ENCODE measurements around the gene RTTN.
"Not testable (repeated sequence)": the region's sequence is repeated elsewhere in the genome, so short reads cannot be mapped to it uniquely, and the experiment has no call there.

Gene RTTN

GRCh38 chr18:70148039-70148938 is 57.2 kb downstream of the RTTN start:
- DNase-seq, result no peak

DNA sequence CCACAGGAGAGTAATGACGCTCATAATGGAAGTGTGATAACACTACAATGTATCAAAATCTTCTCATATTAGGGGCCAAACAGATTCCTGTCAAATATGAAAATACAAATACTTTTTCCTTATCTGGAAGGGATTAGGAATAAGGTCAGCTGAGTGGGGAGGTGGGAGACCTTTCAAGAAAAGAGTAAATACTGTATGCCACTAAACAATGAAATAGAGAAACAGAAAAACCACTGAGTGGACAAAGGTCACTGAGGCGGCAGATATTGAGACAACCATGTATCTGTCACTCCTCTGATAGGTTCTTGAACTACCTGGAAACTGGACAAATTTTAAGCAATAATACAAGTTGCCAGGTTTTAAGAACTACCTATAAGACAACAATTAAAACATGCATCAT is 59.3 kb downstream of the RTTN start:
- no peak for DNase-seq

DNA sequence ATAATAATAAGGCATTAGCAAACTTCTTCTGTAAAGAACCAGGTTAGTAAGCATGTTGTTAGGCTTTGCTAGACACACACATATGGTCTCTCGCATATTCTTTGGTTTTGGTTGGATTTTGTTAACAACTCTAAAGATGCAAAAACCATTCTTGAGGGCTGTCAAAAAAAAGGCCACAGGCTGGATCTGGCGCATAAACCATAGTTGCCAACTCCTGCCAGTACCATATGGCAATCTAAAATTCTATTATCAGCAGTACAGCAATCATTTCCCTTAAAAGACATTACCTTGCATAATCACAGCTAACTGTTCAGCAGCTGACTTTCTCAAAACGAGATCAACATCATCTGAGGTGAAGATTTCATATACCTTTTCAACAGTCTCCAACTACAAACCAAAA is 63.5 kb downstream of the RTTN start:
- no peak for DNase-seq

DNA sequence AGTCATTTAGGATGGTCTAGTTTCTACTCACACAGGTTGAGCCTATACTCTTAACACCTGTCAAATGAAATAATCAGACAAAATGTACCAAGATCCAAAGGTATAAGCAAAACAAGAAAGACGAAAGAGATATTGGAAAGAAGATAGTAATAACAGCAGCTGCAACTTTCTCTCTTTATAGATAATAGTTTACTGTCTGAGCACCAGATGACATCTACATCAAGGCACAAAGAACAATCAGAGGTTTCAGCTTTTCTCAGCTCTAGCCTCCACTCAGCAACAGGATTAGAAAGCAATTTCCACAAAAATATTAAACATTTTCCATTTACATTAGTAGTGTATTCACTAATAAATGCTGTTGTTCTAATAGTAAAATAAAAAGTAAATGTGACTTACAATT is 66.3 kb downstream of the RTTN start:
- no peak for DNase-seq

- no peak for DNase-seq
These were observed 69.9 kb downstream of the RTTN start for GRCh38 chr18:70135604-70136003.

DNA sequence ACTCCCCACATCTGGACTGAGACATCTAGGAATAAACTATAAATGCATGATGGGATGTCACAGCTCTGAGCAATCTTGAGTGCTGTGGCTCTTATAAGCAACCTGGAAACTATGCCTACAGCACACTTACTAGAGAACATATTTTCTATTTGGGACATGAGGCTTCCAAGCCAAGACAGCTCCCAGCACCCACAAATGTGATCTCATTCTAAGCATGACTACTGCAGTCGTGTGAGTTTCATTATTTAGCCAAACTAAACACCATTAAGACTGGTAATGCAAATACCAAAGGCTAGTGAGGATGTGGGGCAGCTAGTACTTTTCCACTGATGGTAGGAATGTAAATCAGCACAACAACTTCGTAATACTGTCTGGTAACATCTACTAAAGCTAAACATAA is 72.5 kb downstream of the RTTN start:
- DNase-seq, result no peak

GRCh38 chr18:70128271-70128670 is 77.2 kb downstream of the RTTN start:
- no peak for DNase-seq

DNA sequence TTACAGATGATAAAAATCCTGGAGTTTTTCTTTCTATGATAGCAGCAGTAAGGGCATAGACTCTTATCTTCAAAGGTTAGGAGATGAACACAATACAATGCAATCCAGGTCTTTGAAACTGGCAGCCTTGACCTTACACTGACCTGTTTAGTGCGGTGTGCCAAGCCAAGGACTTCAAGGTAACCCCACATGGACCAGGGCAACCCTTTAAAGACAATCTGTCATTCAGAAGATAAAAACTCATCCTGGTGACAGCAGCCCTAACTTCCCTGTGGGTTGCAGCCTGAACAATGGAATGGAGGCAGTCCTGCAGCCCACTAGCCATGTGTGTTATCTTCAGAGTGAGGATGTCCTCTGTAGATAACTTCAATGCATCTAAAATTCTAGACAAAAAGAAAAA is 78.1 kb downstream of the RTTN start:
- no peak for DNase-seq

DNA sequence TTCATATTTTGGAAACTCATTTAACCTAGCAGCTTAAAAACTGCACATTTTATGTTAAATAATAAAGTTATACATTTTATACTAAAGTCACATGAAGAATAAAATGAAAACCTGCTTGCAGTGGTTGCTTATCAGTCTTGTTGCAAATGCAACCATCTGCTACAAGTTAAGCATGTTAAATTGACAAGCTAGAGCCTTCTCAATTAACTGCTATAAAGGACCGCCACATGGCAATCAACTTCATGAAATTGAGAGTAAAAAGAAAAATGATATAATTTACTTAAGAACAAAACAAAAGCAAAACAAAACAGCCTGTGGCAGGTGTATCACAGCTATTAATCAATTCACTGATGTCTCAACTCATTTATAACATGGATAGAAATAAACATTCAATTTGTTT is 78.7 kb downstream of the RTTN start:
- DNase-seq, result no peak

DNA sequence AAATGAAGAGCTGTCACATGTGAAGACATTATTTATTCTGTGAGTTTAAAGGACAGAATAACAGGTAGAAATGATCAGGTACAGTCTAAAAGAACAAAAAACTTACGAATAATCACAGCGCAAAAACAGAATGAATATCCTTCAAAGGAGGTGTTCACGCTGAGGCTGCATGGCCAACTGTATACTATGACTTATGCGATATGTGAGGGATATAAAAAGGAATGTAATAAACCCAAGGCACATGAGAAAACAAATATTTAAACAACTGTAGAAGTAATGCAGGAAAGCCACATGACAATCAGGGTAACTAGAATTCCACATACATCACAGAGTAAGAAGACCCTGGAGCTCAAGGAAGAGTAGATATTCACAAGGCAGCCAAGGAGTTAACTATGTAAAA is 81.3 kb downstream of the RTTN start:
- no peak for DNase-seq

DNA sequence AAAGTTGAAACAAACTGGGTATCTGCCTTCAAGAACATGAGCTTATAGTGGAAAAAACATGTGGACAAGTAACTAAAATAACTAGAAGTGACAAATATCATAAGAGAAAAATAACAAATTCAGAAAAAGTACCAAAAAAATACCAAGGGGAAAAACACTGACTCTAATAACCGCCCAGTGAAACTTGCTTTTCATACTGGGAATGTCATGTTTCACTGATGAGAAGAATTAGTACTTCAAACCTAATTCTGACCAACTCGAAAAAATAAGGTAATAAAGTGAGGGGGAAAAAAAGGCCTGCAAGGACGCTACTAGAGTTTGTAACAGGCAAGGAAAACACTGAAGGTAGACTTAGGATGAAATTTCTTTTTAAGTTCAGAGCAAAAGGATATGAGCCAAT is 83.6 kb downstream of the RTTN start:
- no peak for DNase-seq

GRCh38 chr18:70116949-70117348 is 88.5 kb downstream of the RTTN start:
- no peak for DNase-seq

DNA sequence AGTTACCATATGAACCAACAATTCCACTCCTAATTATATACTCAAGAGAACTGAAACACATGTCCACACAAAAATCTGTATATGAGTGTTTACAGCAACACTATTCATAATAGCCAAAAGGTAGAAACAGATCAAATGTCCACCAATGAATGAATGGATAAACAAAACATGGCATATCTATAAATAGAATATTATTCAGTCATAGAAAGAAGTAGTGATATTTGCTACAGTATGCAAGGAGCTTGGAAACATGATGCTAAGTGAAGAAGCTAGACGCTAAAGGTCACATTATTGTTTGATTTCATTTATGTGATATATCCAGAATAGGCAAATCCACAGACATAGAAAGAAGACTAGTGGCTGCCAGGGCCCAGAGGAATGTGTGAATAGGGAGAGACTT is 92.0 kb downstream of the RTTN start:
- DNase-seq, result no peak

DNA sequence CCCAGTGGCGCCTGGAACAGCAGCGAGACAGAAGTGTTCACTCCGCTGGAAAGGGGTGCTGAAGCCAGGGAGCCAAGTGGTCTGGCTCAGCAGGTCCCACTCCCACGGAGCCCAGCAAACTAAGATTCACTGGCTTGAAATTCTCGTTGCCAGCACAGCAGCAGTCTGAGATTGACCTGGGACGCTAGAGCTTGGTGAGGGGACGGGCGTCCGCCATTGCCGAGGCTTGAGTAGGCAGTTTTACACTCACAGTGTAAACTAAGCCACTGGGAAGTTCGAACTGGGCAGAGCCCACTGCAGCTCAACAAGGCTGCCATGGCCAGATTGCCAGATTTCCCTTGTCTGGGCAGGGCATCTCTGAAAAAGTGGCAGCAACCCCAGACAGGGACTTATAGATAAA is 94.8 kb downstream of the RTTN start:
- no peak for DNase-seq

DNA sequence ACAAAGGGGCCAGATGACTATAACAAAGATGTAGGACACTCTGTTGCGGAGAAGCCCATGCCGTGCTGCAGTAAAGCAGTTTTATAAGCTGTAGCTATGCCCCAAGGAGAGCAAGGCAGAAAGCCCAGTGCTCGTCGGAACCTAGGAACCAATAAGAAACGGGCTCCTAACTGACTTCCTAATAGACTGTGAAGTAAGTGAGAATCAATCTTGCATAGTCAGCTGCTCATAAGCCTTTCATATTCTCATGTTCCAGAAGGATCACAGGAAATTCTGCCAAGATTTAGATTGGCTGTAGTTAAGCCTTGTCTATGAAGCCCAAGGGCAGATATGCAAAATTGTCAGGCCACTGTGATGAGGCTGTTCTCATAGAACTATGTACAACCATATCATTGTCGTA is 98.4 kb downstream of the RTTN start:
- no peak for DNase-seq

- DNase-seq, result not testable (repeated sequence)
These were observed 102.6 kb downstream of the RTTN start for GRCh38 chr18:70102854-70103253.

- DNase-seq, result no peak
These were observed 115.6 kb downstream of the RTTN start for GRCh38 chr18:70089858-70090257.

- DNase-seq, result no peak
These were observed 119.4 kb downstream of the RTTN start for GRCh38 chr18:70086085-70086484.

- no peak for DNase-seq
These were observed 119.8 kb downstream of the RTTN start for GRCh38 chr18:70085641-70086040.

- no peak for DNase-seq
These were observed 123.1 kb downstream of the RTTN start for GRCh38 chr18:70082430-70082829.

DNA sequence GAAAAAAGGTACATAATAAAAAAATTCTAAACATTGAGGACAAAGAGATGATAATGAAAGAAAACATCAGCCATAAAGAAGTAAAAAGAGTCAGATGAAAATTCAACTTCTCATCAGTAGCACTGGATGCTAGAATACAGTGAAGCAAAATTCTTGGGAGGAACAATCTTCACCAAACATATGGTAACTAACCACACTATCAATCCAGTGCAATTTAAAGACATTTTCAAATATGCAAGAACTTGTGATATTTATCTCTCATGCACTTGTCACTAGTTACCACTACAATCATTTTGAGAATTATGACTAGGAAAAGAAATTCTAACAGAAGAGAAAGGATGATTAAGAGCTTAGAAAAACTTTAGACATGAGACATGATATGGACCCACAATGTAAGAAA is 127.4 kb downstream of the RTTN start:
- DNase-seq, result no peak

DNA sequence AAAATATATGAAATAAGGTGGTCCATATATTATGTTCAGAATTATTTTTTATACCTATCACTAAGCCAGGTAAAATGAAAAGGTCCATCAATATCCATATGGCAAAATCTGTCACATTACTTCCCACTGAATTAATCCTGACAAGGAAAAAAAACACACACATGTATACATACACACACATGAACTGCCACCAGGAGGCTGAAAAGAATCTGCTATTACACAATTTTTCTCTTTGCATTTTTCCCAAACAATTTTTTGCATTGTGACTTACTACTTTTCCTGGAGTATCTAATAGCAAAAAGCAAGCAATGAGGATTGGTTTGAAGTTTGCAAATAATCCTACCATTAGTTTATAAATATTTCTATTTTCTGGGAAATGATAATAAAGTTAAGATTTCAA is 129.6 kb downstream of the RTTN start:
- no peak for DNase-seq

DNA sequence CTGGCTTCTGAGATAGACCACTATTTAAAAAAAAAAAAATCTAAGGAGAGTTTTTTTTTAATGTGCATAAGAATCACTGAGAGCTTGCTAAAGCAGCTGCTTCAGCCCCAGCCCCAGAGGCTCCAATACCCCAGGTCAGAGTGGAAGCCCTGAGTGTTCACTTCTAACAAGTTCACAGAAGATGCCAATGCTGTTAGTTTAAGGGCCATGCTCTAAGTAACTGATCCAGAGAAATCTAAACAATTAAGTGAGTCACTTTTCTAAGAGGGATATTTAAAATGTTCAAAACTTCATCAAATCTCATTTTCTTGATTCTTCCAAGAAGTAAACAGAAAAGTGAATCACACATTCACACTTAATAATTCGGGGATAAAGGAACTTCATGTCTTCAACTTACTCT is 131.4 kb downstream of the RTTN start:
- DNase-seq, result no peak

- no peak for DNase-seq
These were observed 132.1 kb downstream of the RTTN start for GRCh38 chr18:70073432-70073831.

DNA sequence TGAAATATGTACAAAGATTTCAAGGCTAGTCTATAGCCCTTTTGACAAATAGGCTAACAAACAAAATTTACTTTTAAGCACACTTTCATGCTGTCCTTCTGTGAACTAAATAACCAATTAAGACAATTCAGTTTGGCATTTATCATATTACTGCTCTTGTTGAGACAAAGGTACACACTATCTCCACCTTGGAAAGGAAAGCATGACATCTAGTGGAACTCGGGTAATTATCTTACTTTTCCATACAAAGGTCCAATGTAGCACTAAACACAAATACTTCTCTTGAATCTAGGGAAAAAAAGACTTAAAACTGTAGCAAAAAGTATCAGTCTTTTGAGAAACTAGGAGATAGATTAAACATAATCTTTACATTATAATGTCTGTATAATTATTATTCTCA is 132.8 kb downstream of the RTTN start:
- no peak for DNase-seq

All from right forelimb (tissue), 1 donor.